ENCODE measurements around the gene AUP1. TPM values are rescaled to one million over a fixed set of nuclear protein-coding genes. Genes with fewer than 3 reads are reported as not detected.

AUP1 gene
- total RNA-seq, 5 donors from 2014 or later (not counting 1 experiment from before 2014, with no cell fraction given): 144 to 167 (median 149) TPM

DNA sequence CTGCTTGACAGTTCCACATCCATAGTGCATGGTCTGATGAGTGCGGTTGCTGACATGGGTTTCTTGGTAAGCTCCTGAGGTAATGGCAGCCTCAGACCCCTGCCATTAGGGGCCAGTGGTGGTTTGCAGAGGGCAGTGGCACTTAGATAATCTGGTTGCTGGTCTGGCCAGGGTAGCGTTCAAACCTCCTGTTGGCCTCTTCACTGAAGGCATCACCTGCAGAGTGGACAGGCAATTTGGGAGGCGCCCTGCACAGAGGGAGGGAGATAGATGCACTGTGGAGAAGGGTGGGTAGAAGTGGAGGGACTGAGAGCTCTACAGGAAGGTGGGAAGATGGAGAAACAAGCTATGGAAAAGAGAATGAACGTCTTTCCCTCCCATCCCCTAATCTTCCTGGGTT, 4.0 kb upstream of the AUP1 start:
- POLR2A ChIA-PET: interaction anchor here in 1 of 2 donors (0.6 kb wide), 1 partner anchor 306 kb away, joined by 3 read pairs; no protein-coding TSS in a partner anchor
- no peaks in the 10 kb centered on the region for H3K9me3 Mint-ChIP-seq
- DNase-seq: no peak
- Histone ChIP-seq H3K4me1 (ENCODE audit: control insufficient read depth in 1 of 2, extremely low read depth in 1 of 2, insufficient read depth in 2 of 2, low read length in 2 of 2) (peaks cover 13 to 24% of the 10 kb centered on the region in 2 experiments), H3K27ac (ENCODE audit: low read length) (no peak overlapping the region), H3K9me3 (no peaks in the 10 kb centered on the region), H3K27me3 (replicated peaks in 1 of 2; ENCODE audit: control insufficient read depth in 2 of 2, extremely low read depth in 1 of 2, insufficient read depth in 2 of 2, low read length in 1 of 2) (peaks cover 0 to 12% of the 10 kb centered on the region in 2 experiments), H3K36me3 (ENCODE audit: control insufficient read depth in 2 of 2, extremely low read depth in 1 of 2, insufficient read depth in 1 of 2, low read length in 1 of 2) (peaks cover 0 to 13% of the 10 kb centered on the region in 2 donors), H3K4me3 (ENCODE audit: control insufficient read depth in 1 of 2, extremely low read depth in 1 of 2, low read length in 1 of 2) (no peak overlapping the region)
- H3K4me3 Mint-ChIP-seq: no peak overlapping the region
- CTCF ChIA-PET: interaction anchor here in 1 of 2 donors (0.9 kb wide), 1 partner anchor 283 kb away, joined by 3 read pairs; no protein-coding TSS in a partner anchor
- WGBS (ENCODE audit: insufficient coverage): 100% methylated on average over 2 of the region's 4 CpGs
- peaks cover 28 to 29% (median 29%) of the 10 kb centered on the region in 3 donors for H3K4me1 Mint-ChIP-seq
- no peak overlapping the region for H3K27ac Mint-ChIP-seq
- H3K36me3 Mint-ChIP-seq: peaks cover 19% of the 10 kb centered on the region
- ATAC-seq (replicated peaks in 1 of 4): no peak
- peaks cover 0 to 13% of the 10 kb centered on the region in 2 donors for H3K27me3 Mint-ChIP-seq

DNA sequence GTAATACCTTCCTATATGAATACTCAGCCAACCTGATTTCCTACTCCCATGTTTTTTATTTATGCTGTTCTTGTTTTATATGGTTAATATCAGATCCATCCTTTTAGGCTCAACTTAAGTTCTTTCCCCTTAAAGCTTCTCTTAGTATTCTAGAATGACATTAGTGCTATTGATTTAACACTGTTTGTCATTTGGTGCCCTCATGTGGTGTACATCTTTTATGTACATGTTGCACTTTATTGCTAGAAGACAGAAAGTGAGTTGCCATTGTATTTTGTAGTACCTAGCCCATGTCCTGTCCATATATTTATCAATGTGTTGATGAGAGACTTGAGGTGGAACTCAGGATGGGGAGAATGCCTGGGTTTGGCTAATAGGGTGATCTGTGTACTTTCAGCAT, 2.7 kb upstream of the AUP1 start:
- Mint-ChIP-seq H3K27ac (peak overlapping the region; percentile 6 to 49), H3K4me3 (peak overlapping the region; percentile 46 to 95 (median 90)), H3K27me3 (peaks cover 0 to 2% of the 10 kb centered on the region in 2 donors), H3K9me3 (no peaks in the 10 kb centered on the region), H3K36me3 (peaks cover 31% of the 10 kb centered on the region), H3K4me1 (peaks cover 33 to 39% (median 36%) of the 10 kb centered on the region in 3 donors)
- ChIA-PET CTCF (interaction anchor here (0.5 to 3.2 kb wide), 12 partner anchors 28 to 322 kb away, joined by 3 to 35 read pairs (median 4); partner anchors contain the start of genes C2orf81 (in 1 of the 2), CCDC142 (in 1 of the 2), TTC31 (in 1 of the 2) and WBP1 (in 1 of the 2)), POLR2A (interaction anchor here in 1 of 2 donors (0.5 to 0.6 kb wide), 2 partner anchors 48 to 75 kb away, joined by 3 to 4 read pairs; no protein-coding TSS in a partner anchor)
- peaks cover 0 to 25% of the 10 kb centered on the region in 2 donors for H3K36me3 ChIP-seq (ENCODE audit: control insufficient read depth in 2 of 2, extremely low read depth in 1 of 2, insufficient read depth in 1 of 2, low read length in 1 of 2)
- H3K9me3 ChIP-seq: no peaks in the 10 kb centered on the region
- H3K4me3 ChIP-seq (ENCODE audit: control insufficient read depth in 1 of 2, extremely low read depth in 1 of 2, low read length in 1 of 2): no peak overlapping the region
- no peak overlapping the region for H3K27ac ChIP-seq (ENCODE audit: low read length)
- H3K27me3 ChIP-seq (replicated peaks in 1 of 2; ENCODE audit: control insufficient read depth in 2 of 2, extremely low read depth in 1 of 2, insufficient read depth in 2 of 2, low read length in 1 of 2): peaks cover 0 to 8% of the 10 kb centered on the region in 2 experiments
- DNase-seq: peak in 1 of 35 experiments; percentile 70
- H3K4me1 ChIP-seq (ENCODE audit: control insufficient read depth in 1 of 2, extremely low read depth in 1 of 2, insufficient read depth in 2 of 2, low read length in 2 of 2): peaks cover 15 to 33% of the 10 kb centered on the region in 2 experiments
- ATAC-seq (replicated peaks in 1 of 4): no peak

DNA sequence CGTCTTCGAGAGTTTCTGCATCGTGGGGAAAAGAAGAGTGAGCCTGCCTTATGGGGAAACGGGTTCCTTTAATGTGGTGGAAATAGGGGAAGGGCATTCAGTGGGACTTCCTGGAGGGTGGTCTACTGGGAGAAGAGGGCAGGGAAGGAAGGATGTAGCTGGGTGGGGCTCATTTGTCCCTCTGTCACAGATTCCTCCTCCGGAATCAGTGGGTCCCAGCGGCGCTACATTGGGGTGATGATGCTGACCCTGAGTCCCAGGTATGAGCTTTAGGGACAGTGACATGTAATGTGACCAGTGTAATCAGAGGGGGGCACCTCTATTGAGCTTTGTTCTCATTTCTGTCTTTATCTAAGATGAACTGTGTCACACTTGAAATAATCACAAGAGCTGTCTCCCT, 2.2 kb upstream of the AUP1 start:
- peaks cover under 1 to 31% of the 10 kb centered on the region in 2 donors for H3K36me3 ChIP-seq (ENCODE audit: control insufficient read depth in 2 of 2, extremely low read depth in 1 of 2, insufficient read depth in 1 of 2, low read length in 1 of 2)
- no peak overlapping the region for H3K4me3 ChIP-seq (ENCODE audit: control insufficient read depth in 1 of 2, extremely low read depth in 1 of 2, low read length in 1 of 2)
- Mint-ChIP-seq H3K36me3 (peaks cover 36% of the 10 kb centered on the region), H3K4me3 (peak overlapping the region; percentile 10 to 95 (median 90)), H3K27me3 (no peaks in the 10 kb centered on the region), H3K9me3 (no peaks in the 10 kb centered on the region), H3K27ac (peak overlapping the region in 1 of 2 donors; percentile 49), H3K4me1 (peaks cover 33 to 42% (median 39%) of the 10 kb centered on the region in 3 donors)
- POLR2A ChIA-PET: interaction anchor here in 1 of 2 donors (0.5 to 0.6 kb wide), 2 partner anchors 48 to 75 kb away, joined by 3 to 4 read pairs; no protein-coding TSS in a partner anchor
- no peak for ATAC-seq (replicated peaks in 1 of 4)
- no peak for DNase-seq
- no peak overlapping the region for H3K27ac ChIP-seq (ENCODE audit: low read length)
- 77% methylated on average over 7 of the region's 7 CpGs for WGBS (ENCODE audit: insufficient coverage)
- H3K27me3 ChIP-seq (replicated peaks in 1 of 2; ENCODE audit: control insufficient read depth in 2 of 2, extremely low read depth in 1 of 2, insufficient read depth in 2 of 2, low read length in 1 of 2): peaks cover 0 to 2% of the 10 kb centered on the region in 2 experiments
- peaks cover 15 to 36% of the 10 kb centered on the region in 2 experiments for H3K4me1 ChIP-seq (ENCODE audit: control insufficient read depth in 1 of 2, extremely low read depth in 1 of 2, insufficient read depth in 2 of 2, low read length in 2 of 2)
- no peaks in the 10 kb centered on the region for H3K9me3 ChIP-seq
- CTCF ChIA-PET: interaction anchor here (0.5 to 3.2 kb wide), 12 partner anchors 28 to 321 kb away, joined by 3 to 35 read pairs (median 4); partner anchors contain the start of genes TTC31 (in 2 of the 2), C2orf81 (in 1 of the 2), CCDC142 (in 1 of the 2) and WBP1 (in 1 of the 2)

DNA sequence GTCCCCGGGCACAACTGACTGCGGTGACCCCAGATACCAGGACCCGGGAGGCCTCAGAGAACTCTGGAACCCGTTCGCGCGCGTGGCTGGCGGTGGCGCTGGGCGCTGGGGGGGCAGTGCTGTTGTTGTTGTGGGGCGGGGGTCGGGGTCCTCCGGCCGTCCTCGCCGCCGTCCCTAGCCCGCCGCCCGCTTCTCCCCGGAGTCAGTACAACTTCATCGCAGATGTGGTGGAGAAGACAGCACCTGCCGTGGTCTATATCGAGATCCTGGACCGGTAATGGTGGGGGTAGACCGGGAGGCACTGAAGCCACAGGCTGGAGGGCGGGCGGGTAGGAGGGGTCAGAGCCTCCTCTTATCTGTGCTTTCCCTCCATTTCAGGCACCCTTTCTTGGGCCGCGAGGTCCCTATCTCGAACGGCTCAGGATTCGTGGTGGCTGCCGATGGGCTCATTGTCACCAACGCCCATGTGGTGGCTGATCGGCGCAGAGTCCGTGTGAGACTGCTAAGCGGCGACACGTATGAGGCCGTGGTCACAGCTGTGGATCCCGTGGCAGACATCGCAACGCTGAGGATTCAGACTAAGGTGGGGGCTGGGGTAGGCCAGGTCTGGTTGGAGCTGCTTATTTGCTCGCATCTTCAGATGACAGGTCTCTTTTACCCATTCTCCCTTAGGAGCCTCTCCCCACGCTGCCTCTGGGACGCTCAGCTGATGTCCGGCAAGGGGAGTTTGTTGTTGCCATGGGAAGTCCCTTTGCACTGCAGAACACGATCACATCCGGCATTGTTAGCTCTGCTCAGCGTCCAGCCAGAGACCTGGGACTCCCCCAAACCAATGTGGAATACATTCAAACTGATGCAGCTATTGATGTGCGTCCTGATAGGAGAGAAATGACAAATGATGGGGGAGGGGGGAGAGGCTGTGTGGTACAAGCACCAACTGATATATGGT, 1.0 kb upstream of the AUP1 start:
- Histone ChIP-seq H3K27me3 (replicated peaks in 1 of 2; ENCODE audit: control insufficient read depth in 2 of 2, extremely low read depth in 1 of 2, insufficient read depth in 2 of 2, low read length in 1 of 2) (no peaks in the 10 kb centered on the region), H3K36me3 (ENCODE audit: control insufficient read depth in 2 of 2, extremely low read depth in 1 of 2, insufficient read depth in 1 of 2, low read length in 1 of 2) (peaks cover 3 to 37% of the 10 kb centered on the region in 2 donors), H3K27ac (ENCODE audit: low read length) (peak overlapping the region; percentile 72), H3K4me3 (ENCODE audit: control insufficient read depth in 1 of 2, extremely low read depth in 1 of 2, low read length in 1 of 2) (peak overlapping the region; percentile 70 to 93), H3K9me3 (no peaks in the 10 kb centered on the region), H3K4me1 (ENCODE audit: control insufficient read depth in 1 of 2, extremely low read depth in 1 of 2, insufficient read depth in 2 of 2, low read length in 2 of 2) (peaks cover 15 to 37% of the 10 kb centered on the region in 2 experiments)
- Mint-ChIP-seq H3K36me3 (peaks cover 43% of the 10 kb centered on the region), H3K4me3 (peak overlapping the region; percentile 90 to 95 (median 95)), H3K27ac (peak overlapping the region; percentile 75 to 94), H3K9me3 (no peaks in the 10 kb centered on the region), H3K27me3 (no peaks in the 10 kb centered on the region), H3K4me1 (peaks cover 37 to 47% (median 46%) of the 10 kb centered on the region in 3 donors)
- ChIA-PET CTCF (interaction anchor here (0.6 to 3.2 kb wide), 11 partner anchors 22 to 702 kb away, joined by 3 to 35 read pairs (median 3); partner anchors contain the start of genes TTC31 (in 2 of the 2), CCDC142 (in 1 of the 2), PCGF1 (in 1 of the 2) and STAMBP (in 1 of the 2)), POLR2A (interaction anchor here (0.6 to 1.2 kb wide), 4 partner anchors 22 to 78 kb away, joined by 3 to 7 read pairs (median 4); no protein-coding TSS in a partner anchor)
- DNase-seq (peak in 33 of 35 experiments; percentile 26 to 75 (median 46)), ATAC-seq (replicated peaks in 1 of 4) (peak; percentile 15 to 32 (median 27))
- under 1% methylated on average over 40 of the region's 54 CpGs for WGBS (ENCODE audit: insufficient coverage)

DNA sequence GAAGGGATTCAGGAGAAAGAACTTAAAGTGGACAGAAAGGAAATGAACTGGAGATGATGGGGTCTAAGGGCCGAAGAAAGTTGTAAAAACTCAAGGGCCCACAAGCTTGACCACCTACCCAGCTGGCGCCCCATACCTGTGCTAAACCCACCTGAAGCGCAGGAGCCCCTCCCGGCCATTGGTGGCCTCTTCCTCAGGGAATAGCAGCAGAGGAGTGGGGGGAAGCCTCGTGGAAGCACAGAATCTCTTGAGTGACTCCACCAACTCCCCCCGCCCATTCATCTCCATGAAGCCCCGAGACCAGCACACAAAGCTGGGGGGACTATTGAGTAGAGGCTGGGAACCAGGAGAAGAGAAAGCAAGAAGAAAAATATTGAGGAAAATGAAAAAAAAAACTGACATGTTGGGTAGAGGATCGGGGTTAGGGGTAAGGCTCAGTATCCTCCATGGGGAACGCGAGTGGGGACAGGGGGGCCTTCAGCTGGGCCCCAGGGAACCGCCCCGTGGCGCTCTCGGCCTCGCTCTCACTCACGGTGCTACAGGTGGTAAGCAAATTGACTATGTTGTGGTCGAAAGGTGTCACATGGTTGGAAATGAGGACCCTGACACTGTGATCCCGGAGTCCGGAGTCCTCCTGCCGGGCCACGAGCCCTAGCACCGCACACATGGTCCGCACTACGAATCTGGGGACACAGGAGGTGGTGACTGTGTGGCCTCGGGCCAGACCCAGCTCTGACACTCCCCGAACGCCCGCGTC, 728 bp downstream of the AUP1 start:
- DNase-seq: peak in 3 of 35 experiments; percentile 13 to 26 (median 14)
- ChIA-PET CTCF (no interaction called here), POLR2A (no interaction called here)
- Histone ChIP-seq H3K4me1 (ENCODE audit: control insufficient read depth in 1 of 2, extremely low read depth in 1 of 2, insufficient read depth in 2 of 2, low read length in 2 of 2) (peaks cover 15 to 37% of the 10 kb centered on the region in 2 experiments), H3K36me3 (ENCODE audit: control insufficient read depth in 2 of 2, extremely low read depth in 1 of 2, insufficient read depth in 1 of 2, low read length in 1 of 2) (peaks cover 3 to 37% of the 10 kb centered on the region in 2 donors), H3K27ac (ENCODE audit: low read length) (peak overlapping the region; percentile 72), H3K9me3 (no peaks in the 10 kb centered on the region), H3K27me3 (replicated peaks in 1 of 2; ENCODE audit: control insufficient read depth in 2 of 2, extremely low read depth in 1 of 2, insufficient read depth in 2 of 2, low read length in 1 of 2) (no peaks in the 10 kb centered on the region), H3K4me3 (ENCODE audit: control insufficient read depth in 1 of 2, extremely low read depth in 1 of 2, low read length in 1 of 2) (peak overlapping the region; percentile 70 to 93)
- ATAC-seq (replicated peaks in 1 of 4): peak; percentile 1 to 6 (median 4)
- under 1% methylated on average over 22 of the region's 29 CpGs for WGBS (ENCODE audit: insufficient coverage)
- Mint-ChIP-seq H3K27me3 (no peaks in the 10 kb centered on the region), H3K36me3 (peaks cover 43% of the 10 kb centered on the region), H3K27ac (peak overlapping the region; percentile 94), H3K4me1 (peaks cover 37 to 47% (median 46%) of the 10 kb centered on the region in 3 donors), H3K9me3 (no peaks in the 10 kb centered on the region), H3K4me3 (peak overlapping the region; percentile 90 to 95 (median 95))
